Mucosa of stomach (tissue), 1 donor: Measurements from ENCODE around the gene CDCA7L.

Source experiments
- H3K27me3 ChIP-seq: one replicate; pipeline ENCODE4 v1.7.0; 2013; ENCODE audit warnings: mild to moderate bottlenecking, low read length; ENCODE audit not compliant: control insufficient read depth, insufficient read depth
- H3K36me3 ChIP-seq: one replicate; pipeline ENCODE4 v1.7.0; 2013; ENCODE audit warnings: low read length; ENCODE audit not compliant: control insufficient read depth, insufficient read depth
- H3K4me1 ChIP-seq: one replicate; pipeline ENCODE4 v1.7.0; 2013; ENCODE audit warnings: mild to moderate bottlenecking, low read length; ENCODE audit not compliant: control insufficient read depth, insufficient read depth
- H3K4me3 ChIP-seq: one replicate; pipeline ENCODE4 v1.7.0; 2013; ENCODE audit warnings: low read length
- H3K9ac ChIP-seq: one replicate; pipeline ENCODE4 v1.7.0; 2013; ENCODE audit warnings: mild to moderate bottlenecking, low read length, moderate library complexity
- H3K9me3 ChIP-seq: one replicate; pipeline ENCODE4 v1.7.0; 2013; ENCODE audit warnings: mild to moderate bottlenecking, low read length, moderate library complexity; ENCODE audit not compliant: control insufficient read depth
- donor health status: Pancreatic carcinoma.

Gene CDCA7L

DNA sequence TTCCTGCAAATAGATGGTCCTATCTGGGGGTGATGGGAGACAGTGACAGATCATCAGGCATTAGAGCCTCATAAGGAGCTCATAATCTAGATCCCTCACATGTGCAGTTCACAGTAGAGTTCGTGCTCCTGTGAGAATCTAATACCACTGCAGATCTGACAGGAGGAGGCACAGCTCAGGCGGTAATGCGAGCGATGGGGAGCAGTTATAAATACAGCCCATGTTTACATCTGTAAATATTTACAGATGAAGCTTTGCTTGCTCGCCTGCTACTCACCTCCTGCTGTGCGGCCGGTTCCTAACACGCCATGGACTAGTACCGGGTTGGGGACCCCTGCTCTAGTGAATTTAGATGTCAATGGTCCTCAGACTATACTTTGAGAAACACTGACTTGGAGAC, 17.0 kb upstream of the CDCA7L start:
- Histone ChIP-seq H3K9me3 (no peaks in the 10 kb centered on the region), H3K36me3 (no peaks in the 10 kb centered on the region), H3K9ac (no peak overlapping the region), H3K27me3 (peaks cover 7% of the 10 kb centered on the region), H3K4me3 (no peak overlapping the region), H3K4me1 (no peaks in the 10 kb centered on the region)

DNA sequence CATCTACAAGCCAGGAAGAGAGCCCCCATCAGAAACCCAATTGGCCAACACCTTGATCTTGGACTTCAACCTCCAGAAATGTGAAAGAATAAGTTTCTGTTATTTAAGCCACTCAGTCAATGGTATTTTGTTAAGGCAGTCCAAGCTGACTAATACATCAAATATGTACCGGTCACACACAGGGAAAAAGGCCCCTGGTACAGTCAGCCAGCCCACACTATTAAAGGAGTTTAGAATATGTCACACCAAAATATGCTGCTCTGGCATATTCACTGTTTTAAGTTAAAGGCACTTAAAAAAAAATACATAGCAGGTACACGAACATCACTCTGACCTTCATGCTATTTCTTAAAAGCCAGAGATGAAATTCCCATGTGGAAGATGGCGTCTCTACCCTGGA, 15.2 kb upstream of the CDCA7L start:
- H3K27me3 ChIP-seq, result peaks cover 7% of the 10 kb centered on the region
- no peak overlapping the region for H3K9ac ChIP-seq
- no peaks in the 10 kb centered on the region for H3K36me3 ChIP-seq
- H3K9me3 ChIP-seq, result no peaks in the 10 kb centered on the region
- no peaks in the 10 kb centered on the region for H3K4me1 ChIP-seq
- H3K4me3 ChIP-seq, result no peak overlapping the region

DNA sequence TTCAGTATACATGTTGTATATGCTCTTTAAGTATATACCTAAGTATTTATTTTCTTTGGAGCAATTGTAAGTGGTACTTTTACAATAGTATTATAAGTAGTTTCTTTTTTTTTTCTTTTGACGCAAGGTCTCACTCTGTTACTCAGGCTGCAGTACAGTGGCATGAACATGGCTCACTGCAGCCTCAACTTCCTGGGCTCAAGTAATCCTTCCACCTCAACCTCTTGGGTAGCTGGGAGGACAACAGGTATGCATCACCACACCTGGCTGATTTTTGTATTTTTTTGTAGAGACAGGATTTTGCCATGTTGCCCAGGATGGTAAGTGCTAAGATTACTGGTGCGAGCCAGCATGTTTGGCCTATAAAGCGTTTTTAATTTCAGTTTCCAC, 13.7 kb upstream of the CDCA7L start:
- Histone ChIP-seq H3K36me3 (no peaks in the 10 kb centered on the region), H3K4me3 (no peak overlapping the region), H3K27me3 (no peaks in the 10 kb centered on the region), H3K9me3 (no peaks in the 10 kb centered on the region), H3K9ac (no peak overlapping the region), H3K4me1 (no peaks in the 10 kb centered on the region)

DNA sequence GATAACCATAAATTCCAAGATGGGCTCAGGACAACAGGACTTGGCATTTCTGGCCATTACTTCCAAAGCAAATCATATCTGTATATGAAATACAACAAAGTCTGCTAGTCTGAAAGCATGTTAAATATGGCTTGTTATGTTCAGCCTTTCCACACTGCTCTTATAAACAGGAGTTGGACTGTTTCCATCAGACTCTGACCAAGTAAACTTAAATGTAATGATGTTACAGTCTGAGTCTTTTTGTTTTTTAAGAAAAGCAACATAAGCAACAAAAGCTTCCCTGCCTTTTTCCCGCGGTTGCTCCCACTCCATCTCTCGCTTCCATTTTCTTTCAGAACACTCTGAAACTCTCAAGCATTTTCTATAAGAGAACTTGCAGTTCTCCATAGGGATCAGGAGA, 8.1 kb upstream of the CDCA7L start:
- Histone ChIP-seq H3K36me3 (no peaks in the 10 kb centered on the region), H3K27me3 (no peaks in the 10 kb centered on the region), H3K4me1 (no peaks in the 10 kb centered on the region), H3K4me3 (no peak overlapping the region), H3K9ac (no peak overlapping the region), H3K9me3 (no peaks in the 10 kb centered on the region)

DNA sequence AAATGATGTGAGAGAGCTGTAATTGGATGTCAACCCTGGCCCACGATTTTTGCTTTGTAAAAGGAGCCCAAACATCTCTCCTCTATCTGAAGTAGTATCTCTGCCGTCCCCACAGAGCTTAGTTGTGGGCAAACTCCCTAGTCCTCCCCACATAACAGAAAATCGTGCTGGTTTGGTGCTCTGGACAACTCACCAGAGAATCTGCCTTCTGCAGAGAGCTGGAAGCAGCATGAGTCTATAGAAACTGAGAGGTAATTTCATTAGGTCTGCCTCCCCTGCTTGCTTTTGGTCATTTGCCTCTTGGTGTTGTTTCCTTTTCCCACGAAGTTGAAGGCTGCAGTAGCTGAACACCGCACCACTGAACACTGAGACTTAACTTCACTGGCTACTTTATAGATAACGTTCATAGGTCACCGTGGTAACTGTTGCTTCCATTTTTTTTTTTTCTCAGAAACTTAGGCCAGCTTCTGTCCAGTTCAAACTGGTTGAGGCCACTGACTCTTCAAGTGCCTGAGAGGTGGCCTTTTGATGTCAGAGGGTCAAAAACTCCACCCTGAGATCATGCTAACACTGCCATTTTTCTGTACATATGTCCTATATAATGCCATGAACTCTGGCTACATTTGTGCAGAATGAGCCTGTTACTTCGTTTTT, 3.3 kb upstream of the CDCA7L start:
- H3K4me1 ChIP-seq, result peaks cover 5% of the 10 kb centered on the region
- no peaks in the 10 kb centered on the region for H3K27me3 ChIP-seq
- H3K9me3 ChIP-seq, result no peaks in the 10 kb centered on the region
- H3K4me3 ChIP-seq, result no peak overlapping the region
- H3K36me3 ChIP-seq, result no peaks in the 10 kb centered on the region
- H3K9ac ChIP-seq, result no peak overlapping the region

DNA sequence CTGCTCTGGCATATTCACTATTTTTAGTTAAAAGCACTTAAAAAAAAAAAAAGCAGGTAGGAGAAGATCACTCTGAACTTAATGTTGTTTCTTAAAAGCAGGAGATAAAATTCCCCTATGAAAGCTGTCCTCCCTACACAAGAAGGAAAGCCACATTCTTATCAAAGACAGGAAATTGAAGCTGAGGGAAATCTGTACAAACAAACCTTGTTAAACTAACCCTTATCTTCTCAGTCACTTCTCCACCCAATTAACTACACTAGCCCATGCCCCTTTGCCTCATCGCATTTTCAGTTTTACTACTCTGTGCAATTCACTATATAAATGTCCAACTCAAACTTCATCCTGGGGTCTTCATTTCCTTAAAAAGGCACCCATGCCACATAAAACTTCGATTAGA, 2.7 kb upstream of the CDCA7L start:
- H3K27me3 ChIP-seq, result no peaks in the 10 kb centered on the region
- no peak overlapping the region for H3K4me3 ChIP-seq
- peaks cover 5% of the 10 kb centered on the region for H3K4me1 ChIP-seq
- H3K9ac ChIP-seq, result no peak overlapping the region
- H3K36me3 ChIP-seq, result no peaks in the 10 kb centered on the region
- no peaks in the 10 kb centered on the region for H3K9me3 ChIP-seq

DNA sequence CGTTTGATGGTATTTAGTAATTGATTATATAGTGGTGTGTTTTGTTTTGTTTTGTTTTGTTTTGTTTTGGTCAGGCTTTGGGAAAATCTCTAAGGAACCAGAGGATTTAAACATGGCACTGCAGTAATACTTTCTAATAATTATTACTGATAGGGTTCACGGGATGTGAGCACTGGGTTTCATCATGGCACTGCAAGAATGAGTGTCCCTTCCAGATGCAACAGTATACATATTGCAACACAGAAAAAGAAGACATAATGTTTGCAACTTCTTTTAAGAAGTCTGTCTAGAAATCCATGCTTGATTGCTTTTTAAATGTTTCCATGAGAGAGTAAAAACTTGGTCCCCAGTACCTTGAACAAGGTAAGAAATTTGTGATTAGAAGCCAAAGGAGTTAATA, 2.2 kb upstream of the CDCA7L start:
- Histone ChIP-seq H3K9ac (no peak overlapping the region), H3K36me3 (no peaks in the 10 kb centered on the region), H3K4me3 (no peak overlapping the region), H3K27me3 (no peaks in the 10 kb centered on the region), H3K4me1 (peaks cover 5% of the 10 kb centered on the region), H3K9me3 (no peaks in the 10 kb centered on the region)

DNA sequence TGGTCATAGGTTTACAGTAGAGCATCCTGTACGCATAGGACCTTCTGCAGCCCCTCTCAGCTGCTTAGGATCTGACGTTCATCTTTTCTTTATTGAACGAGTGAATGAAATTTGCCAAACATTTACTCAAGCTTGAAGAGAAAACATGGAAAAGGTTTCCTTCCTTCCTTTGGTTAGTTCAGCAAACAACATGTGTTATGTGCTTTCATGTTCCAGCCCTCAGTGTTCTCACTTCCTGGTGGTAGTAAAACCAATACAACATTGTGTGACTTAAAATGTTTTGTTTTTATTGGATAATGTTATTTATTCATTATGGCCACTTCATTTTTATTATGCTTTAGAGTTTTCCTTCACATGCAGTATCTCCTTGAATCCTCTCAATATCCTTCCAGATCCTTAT, 1.4 kb upstream of the CDCA7L start:
- no peak overlapping the region for H3K9ac ChIP-seq
- no peaks in the 10 kb centered on the region for H3K27me3 ChIP-seq
- peaks cover 5% of the 10 kb centered on the region for H3K4me1 ChIP-seq
- H3K4me3 ChIP-seq, result no peak overlapping the region
- no peaks in the 10 kb centered on the region for H3K9me3 ChIP-seq
- no peaks in the 10 kb centered on the region for H3K36me3 ChIP-seq

DNA sequence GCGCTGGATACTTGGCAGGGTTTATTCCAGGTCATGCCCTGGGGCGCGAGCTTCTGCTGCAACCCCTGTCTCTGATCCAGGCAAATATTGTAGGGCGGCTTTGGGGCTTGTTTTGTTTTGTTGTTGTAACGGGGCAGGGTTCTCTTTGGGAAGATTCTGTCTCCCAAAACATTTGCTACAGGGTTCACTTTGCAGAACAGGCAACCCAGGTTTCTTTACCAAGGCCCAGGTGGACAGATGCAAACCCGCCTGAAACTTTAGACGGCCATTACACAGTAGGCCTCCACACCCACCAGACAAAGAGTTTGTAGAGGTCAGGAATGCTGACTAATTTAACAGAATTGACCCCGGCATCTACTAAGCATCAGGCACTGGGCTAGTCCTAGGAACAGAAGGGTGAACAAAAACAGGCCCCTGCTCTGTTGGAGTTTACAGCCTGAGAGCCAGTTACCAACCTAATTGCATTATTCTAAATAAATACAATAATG, 567 bp upstream of the CDCA7L start:
- H3K4me1 ChIP-seq, result peaks cover 13% of the 10 kb centered on the region
- H3K9me3 ChIP-seq, result no peaks in the 10 kb centered on the region
- H3K36me3 ChIP-seq, result no peaks in the 10 kb centered on the region
- H3K27me3 ChIP-seq, result no peaks in the 10 kb centered on the region
- no peak overlapping the region for H3K4me3 ChIP-seq
- H3K9ac ChIP-seq, result peak overlapping the region; percentile 74

DNA sequence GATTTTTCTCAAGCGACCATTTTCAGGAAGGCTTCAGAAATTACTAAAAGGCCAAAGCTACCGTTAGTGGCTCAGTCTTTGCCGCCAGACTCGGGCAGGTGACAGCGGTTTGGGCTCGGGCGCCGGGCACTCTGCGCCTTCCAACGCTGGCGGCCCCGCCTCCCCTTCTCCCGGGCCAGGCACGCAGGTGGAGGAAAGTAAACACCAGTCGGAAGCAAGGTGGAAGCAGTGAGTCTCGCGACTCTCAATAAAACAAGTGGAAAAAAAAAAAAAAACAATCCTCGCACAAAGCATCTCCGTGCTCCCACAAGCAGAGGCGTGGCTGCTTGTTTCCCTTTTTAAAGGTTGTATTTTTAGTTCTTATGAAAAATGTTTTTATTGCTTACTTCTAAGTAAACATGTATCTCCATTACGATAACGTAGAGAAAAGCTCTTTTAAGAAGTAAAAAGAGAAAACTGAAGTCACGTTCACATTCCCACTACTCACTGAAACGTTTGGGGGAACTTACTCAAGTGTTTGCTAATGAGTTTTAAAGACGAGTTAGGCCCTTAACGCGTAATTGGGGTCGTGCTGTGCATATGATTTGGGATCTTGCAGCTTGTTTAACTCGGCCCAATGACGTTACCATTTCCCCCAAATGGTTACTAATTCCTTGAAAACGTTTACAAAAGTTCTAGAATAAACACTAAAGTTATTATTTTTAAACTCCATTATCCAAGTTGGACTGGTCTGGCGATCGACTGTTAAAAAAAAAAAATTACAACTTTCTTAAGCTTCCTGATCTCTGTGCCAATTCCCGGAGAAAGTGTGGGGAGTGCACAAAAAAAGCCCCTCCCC, 864 bp downstream of the CDCA7L start:
- Histone ChIP-seq H3K4me3 (peak overlapping the region; percentile 54), H3K27me3 (no peaks in the 10 kb centered on the region), H3K9ac (peak overlapping the region; percentile 74), H3K9me3 (no peaks in the 10 kb centered on the region), H3K4me1 (peaks cover 14% of the 10 kb centered on the region), H3K36me3 (no peaks in the 10 kb centered on the region)

DNA sequence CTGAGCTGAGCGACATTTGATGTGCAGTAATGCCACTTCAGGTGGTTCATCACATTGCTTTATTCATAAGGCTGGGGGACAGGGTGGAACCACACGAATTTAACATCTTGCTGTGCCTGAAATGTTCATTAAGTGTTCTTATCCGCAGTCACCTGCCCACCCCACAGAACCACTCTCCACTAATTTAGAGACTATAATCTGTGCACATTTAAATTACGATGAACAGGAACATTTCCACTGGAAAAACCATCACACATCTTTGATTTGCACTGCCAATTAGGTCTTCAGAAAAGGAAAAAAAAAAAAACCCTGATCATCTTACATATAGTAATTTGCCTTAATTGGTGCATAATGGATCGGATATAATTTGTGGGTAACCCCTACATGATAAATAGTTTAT, 2.3 kb downstream of the CDCA7L start:
- peaks cover 14% of the 10 kb centered on the region for H3K4me1 ChIP-seq
- no peaks in the 10 kb centered on the region for H3K36me3 ChIP-seq
- no peak overlapping the region for H3K4me3 ChIP-seq
- H3K27me3 ChIP-seq, result no peaks in the 10 kb centered on the region
- H3K9ac ChIP-seq, result no peak overlapping the region
- no peaks in the 10 kb centered on the region for H3K9me3 ChIP-seq

DNA sequence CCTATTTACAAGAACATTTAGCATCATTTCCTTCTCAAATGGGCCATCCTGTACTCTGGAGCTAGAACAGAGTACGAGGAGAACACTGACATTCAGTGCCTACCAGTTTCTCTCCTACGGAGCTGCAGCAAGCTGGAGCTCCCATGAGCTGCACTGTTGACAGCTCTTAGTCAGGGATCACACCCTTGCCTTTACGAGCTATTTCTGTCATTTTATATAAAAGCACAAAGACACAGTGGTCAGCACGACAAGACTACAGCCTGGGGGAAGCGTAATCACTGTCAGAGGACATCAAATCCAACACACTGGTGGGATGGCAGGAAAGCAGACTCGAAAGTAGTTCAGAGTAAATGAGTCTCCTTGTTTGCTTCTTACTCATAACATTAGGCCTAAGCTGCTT, 2.7 kb downstream of the CDCA7L start:
- peaks cover 14% of the 10 kb centered on the region for H3K4me1 ChIP-seq

More for the DNA sequence above, 2.7 kb downstream of the CDCA7L start:
- no peaks in the 10 kb centered on the region for H3K36me3 ChIP-seq
- no peaks in the 10 kb centered on the region for H3K9me3 ChIP-seq
- no peak overlapping the region for H3K4me3 ChIP-seq
- no peaks in the 10 kb centered on the region for H3K27me3 ChIP-seq
- no peak overlapping the region for H3K9ac ChIP-seq
